Left lung (tissue), 10 donors: ENCODE data around the gene PLA2G4D. TPM values are rescaled to one million over a fixed set of nuclear protein-coding genes. Genes with fewer than 3 reads are reported as not detected.

Experiments
- ATAC-seq: fragments of 200-7000 bp; cut with Tn5 transposase; one replicate; pipeline ENCODE4 v1.9.1; 2020; ENCODE audit warnings: moderate library complexity
- DNase-seq, 4 donors: peaks; one replicate each; pipeline ENCODE4 v3.0.0-alpha.2; 2013 to 2020
- H3K27ac ChIP-seq, 2 donors: fragments of 200-600 bp; sonication (generic) in 1 of 2; one replicate each; pipeline versions ENCODE4 v1.5.0 to v1.8.0; 2020 to 2021
- H3K27me3 ChIP-seq, 2 donors: fragments of 200-600 bp; sonication (generic) in 1 of 2; one replicate each; pipeline versions ENCODE4 v1.5.0 to v1.8.0; 2020 to 2021
- H3K36me3 ChIP-seq, 2 donors: fragments of 200-600 bp; sonication (generic) in 1 of 2; one replicate each; pipeline versions ENCODE4 v1.5.0 to v1.8.0; 2020 to 2021
- H3K4me1 ChIP-seq, 2 donors: fragments of 200-600 bp; one replicate each; pipeline ENCODE4 v1.8.0; 2021
- H3K4me3 ChIP-seq, 2 donors: fragments of 200-600 bp; sonication (generic) in 1 of 2; one replicate each; pipeline versions ENCODE4 v1.5.0 to v1.8.0; 2020 to 2021; ENCODE audit warnings: mild to moderate bottlenecking in 1 of 2
- H3K9me3 ChIP-seq, 2 donors: fragments of 200-600 bp; sonication (generic) in 1 of 2; one replicate each; pipeline versions ENCODE4 v1.5.0 to v1.8.0; 2020 to 2021
- CTCF ChIP-seq, 2 donors: fragments of 200-600 bp; sonication (generic) in 1 of 2; IDR thresholded peaks; one replicate each; pipeline versions ENCODE4 v1.5.0 to v1.8.0; 2021; ENCODE audit warnings: antibody characterized with exemption in 2 of 2
- intact Hi-C, 2 donors: fragments of 100-400 bp; cut with DNase I; formaldehyde crosslinking; loops; one replicate each; pipeline versions ENCODE4 v1.11.2 to v1.14.2; 2022
- polyA plus RNA-seq, 6 donors: library from polyadenylated mRNA; unstranded; fragments of 120-200 nt; gene quantifications; one replicate each; pipeline ENCODE4 v1.2.1, GENCODE V29; 2013; ENCODE audit not compliant: insufficient read length in 6 of 6
- total RNA-seq, 2 donors: library from RNA; stranded (reverse); fragmentation: NEBNext Ultra II Directional; extraction: Animal tissue kit (Norgen Biotek cat#: 25700); gene quantifications; one replicate each; pipeline ENCODE4 v1.2.1, GENCODE V29; 2021
- donor health status: DM: no; HTN: yes; CAD: no.
- donor health status: DM: no; HTN: no; CAD: no.

PLA2G4D gene
- total and polyA plus RNA-seq, 8 donors: 0.06 to 0.17 (median 0.13) TPM

- no peak within 1 kb of the TSS for H3K4me3 ChIP-seq
- no peak for TF ChIP-seq CTCF (IDR thresholded peaks at IDR 0.05)
Measured at GRCh38 chr15:42020713-42021273, 73.6 kb downstream of the PLA2G4D start, which contains the start of gene PLA2G4E. PLA2G4E (minus strand) TSS chr15:42021042; CDS start chr15:42021030, 12 bp downstream.

GRCh38 chr15:42018306-42019224, 75.8 kb downstream of the PLA2G4D start:
- TF ChIP-seq CTCF (IDR thresholded peaks at IDR 0.05): no peak
- intact Hi-C loops: no loop called here
- Histone ChIP-seq H3K27me3 (no peaks in the 10 kb centered on the region), H3K4me1 (no peaks in the 10 kb centered on the region), H3K27ac (no peak overlapping the region), H3K36me3 (no peaks in the 10 kb centered on the region), H3K9me3 (no peaks in the 10 kb centered on the region), H3K4me3 (no peak overlapping the region)
- DNase-seq (no peak), ATAC-seq (peak; percentile 48)

More at GRCh38 chr15:42020713-42021273, 73.6 kb downstream of the PLA2G4D start, which contains the start of gene PLA2G4E:
- DNase-seq (no peak), ATAC-seq (no peak)
- no peak within 1 kb of the TSS for H3K27ac ChIP-seq
- no peaks in the 10 kb centered on the region for H3K9me3 ChIP-seq
- intact Hi-C loops: no loop called here
- no peaks in the 10 kb centered on the region for H3K36me3 ChIP-seq
- no peaks in the 10 kb centered on the region for H3K4me1 ChIP-seq
- H3K27me3 ChIP-seq: no peaks in the 10 kb centered on the region

Other genes starting within 250 kb of the PLA2G4D start
- gene SPTBN5, start 200.5 kb downstream of the PLA2G4D start, total RNA-seq: 1 to 10 TPM; 2.2 to 4.8 TPM
- gene SPTBN5, start 200.5 kb downstream of the PLA2G4D start, polyA plus RNA-seq: 1 to 10 TPM in 4 of 6 donors, under 1 TPM in 2; 0.67 to 1.6 (median 1.1) TPM
- 10 to 100 TPM; 23.0 to 32.6 TPM for gene EHD4, start 122.0 kb downstream of the PLA2G4D start, total RNA-seq
- gene EHD4, start 122.0 kb downstream of the PLA2G4D start, polyA plus RNA-seq: 10 to 100 TPM; 11.7 to 14.4 (median 12.2) TPM
- gene PLA2G4E, start 73.5 kb downstream of the PLA2G4D start, total RNA-seq: 1 to 10 TPM in 1 of 2 donors, under 1 TPM in 1; 0.12 to 1.2 TPM
- under 1 TPM; 0.06 to 0.15 (median 0.08) TPM for gene PLA2G4E, start 73.5 kb downstream of the PLA2G4D start, polyA plus RNA-seq
- gene PLA2G4F, start 62.1 kb upstream of the PLA2G4D start, total RNA-seq: 100 to 1,000 TPM in 1 of 2 donors, 10 to 100 TPM in 1; 63.2 to 100 TPM
- 10 to 100 TPM in 3 of 6 donors, 1 to 10 TPM in 3; 3.1 to 14.7 (median 9.4) TPM for gene PLA2G4F, start 62.1 kb upstream of the PLA2G4D start, polyA plus RNA-seq
- 10 to 100 TPM; 57.8 to 65.6 TPM for gene VPS39, start 113.7 kb upstream of the PLA2G4D start, total RNA-seq
- gene VPS39, start 113.7 kb upstream of the PLA2G4D start, polyA plus RNA-seq: 10 to 100 TPM; 74.8 to 87.7 (median 83.3) TPM
- gene GANC, start 178.6 kb upstream of the PLA2G4D start, total RNA-seq: 10 to 100 TPM; 70.9 to 85.3 TPM
- 10 to 100 TPM; 30.1 to 42.2 (median 34.2) TPM for gene GANC, start 178.6 kb upstream of the PLA2G4D start, polyA plus RNA-seq
- 100 to 1,000 TPM; 110 to 118 TPM for gene TMEM87A, start 178.9 kb upstream of the PLA2G4D start, total RNA-seq
- gene TMEM87A, start 178.9 kb upstream of the PLA2G4D start, polyA plus RNA-seq: 10 to 100 TPM; 63.6 to 82.7 (median 73.1) TPM